Activated gamma-delta T cell treated with anti-CD3 and anti-CD28 coated beads, Interleukin-2, amount 50 U/mL, for 16 hours (primary cell): ENCODE measurements around the gene TMPRSS4.

ENCODE experiments used
- DNase-seq: peaks from one replicate; pipeline ENCODE4 v3.0.0-alpha.2; 2020; ENCODE audit warnings: low read depth

Gene TMPRSS4

GRCh38 chr11:118079491-118079890 lies 2.6 kb downstream of the TMPRSS4 start:
- DNase-seq, result no peak

GRCh38 chr11:118080296-118080695 lies 3.4 kb downstream of the TMPRSS4 start:
- no peak for DNase-seq

GRCh38 chr11:118081241-118081958 lies 4.5 kb downstream of the TMPRSS4 start:
- no peak for DNase-seq

- DNase-seq, result no peak
Observed at GRCh38 chr11:118082880-118083552, 6.1 kb downstream of the TMPRSS4 start.

- DNase-seq, result no peak
Observed at GRCh38 chr11:118084247-118084646, 7.4 kb downstream of the TMPRSS4 start.

GRCh38 chr11:118084656-118085055 lies 7.8 kb downstream of the TMPRSS4 start:
- no peak for DNase-seq

GRCh38 chr11:118086913-118087768 lies 10.3 kb downstream of the TMPRSS4 start, which contains the start of gene SMIM35:
TSS of gene SMIM35 (minus strand) at chr11:118086963. CDS start at chr11:118086757, 206 bp downstream.
- DNase-seq, result no peak

GRCh38 chr11:118087931-118088330 lies 11.1 kb downstream of the TMPRSS4 start:
- no peak for DNase-seq

- DNase-seq, result no peak
Observed at GRCh38 chr11:118088531-118088930, 11.7 kb downstream of the TMPRSS4 start.

GRCh38 chr11:118090545-118091162 lies 13.8 kb downstream of the TMPRSS4 start:
- no peak for DNase-seq

GRCh38 chr11:118091690-118092089 lies 14.8 kb downstream of the TMPRSS4 start:
- DNase-seq, result no peak

GRCh38 chr11:118092907-118093571 lies 16.2 kb downstream of the TMPRSS4 start:
- no peak for DNase-seq

- no peak for DNase-seq
Observed at GRCh38 chr11:118095493-118095892, 18.6 kb downstream of the TMPRSS4 start.

GRCh38 chr11:118095967-118096367 lies 19.1 kb downstream of the TMPRSS4 start:
- DNase-seq, result no peak

GRCh38 chr11:118098996-118099837 lies 22.3 kb downstream of the TMPRSS4 start:
- DNase-seq, result no peak

GRCh38 chr11:118099838-118100556 lies 23.1 kb downstream of the TMPRSS4 start:
- no peak for DNase-seq

- DNase-seq, result no peak
Observed at GRCh38 chr11:118100691-118101232, 23.9 kb downstream of the TMPRSS4 start.

- DNase-seq, result no peak
Observed at GRCh38 chr11:118102721-118103261, 25.9 kb downstream of the TMPRSS4 start.

- no peak for DNase-seq
Observed at GRCh38 chr11:118104491-118104890, 27.6 kb downstream of the TMPRSS4 start.
